Stimulated activated CD8-positive, alpha-beta memory T cell treated with anti-CD3 and anti-CD28 coated beads, Interleukin-4, amount 100 ng/mL, for 24 hours (primary cell): ENCODE data around the gene ANKRD23.

Source experiments
- DNase-seq: peaks from one replicate; pipeline ENCODE4 v3.0.0-alpha.2; 2020; ENCODE audit warnings: low read depth

ANKRD23 gene

DNA sequence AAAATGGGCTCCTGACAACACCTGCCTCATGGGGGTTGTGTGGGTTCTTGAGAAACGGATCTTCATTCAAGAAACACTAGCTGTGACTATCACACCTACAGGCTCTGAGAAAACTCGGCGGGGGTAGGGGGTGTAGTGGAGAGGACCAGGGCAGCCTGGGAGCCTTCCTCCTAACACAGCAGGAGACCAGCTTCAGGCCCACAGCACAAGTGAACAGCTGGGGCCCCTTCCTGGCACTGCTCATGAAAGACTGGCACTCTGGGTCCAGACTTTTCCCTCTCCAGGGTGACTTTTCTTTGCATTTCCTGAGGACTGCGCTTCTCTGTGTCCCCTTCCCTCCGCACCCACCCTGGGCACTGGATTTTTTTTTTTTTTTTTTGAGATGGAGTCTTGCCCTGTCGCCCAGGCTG lies 33.2 kb upstream of the ANKRD23 start:
- DNase-seq: no peak

DNA sequence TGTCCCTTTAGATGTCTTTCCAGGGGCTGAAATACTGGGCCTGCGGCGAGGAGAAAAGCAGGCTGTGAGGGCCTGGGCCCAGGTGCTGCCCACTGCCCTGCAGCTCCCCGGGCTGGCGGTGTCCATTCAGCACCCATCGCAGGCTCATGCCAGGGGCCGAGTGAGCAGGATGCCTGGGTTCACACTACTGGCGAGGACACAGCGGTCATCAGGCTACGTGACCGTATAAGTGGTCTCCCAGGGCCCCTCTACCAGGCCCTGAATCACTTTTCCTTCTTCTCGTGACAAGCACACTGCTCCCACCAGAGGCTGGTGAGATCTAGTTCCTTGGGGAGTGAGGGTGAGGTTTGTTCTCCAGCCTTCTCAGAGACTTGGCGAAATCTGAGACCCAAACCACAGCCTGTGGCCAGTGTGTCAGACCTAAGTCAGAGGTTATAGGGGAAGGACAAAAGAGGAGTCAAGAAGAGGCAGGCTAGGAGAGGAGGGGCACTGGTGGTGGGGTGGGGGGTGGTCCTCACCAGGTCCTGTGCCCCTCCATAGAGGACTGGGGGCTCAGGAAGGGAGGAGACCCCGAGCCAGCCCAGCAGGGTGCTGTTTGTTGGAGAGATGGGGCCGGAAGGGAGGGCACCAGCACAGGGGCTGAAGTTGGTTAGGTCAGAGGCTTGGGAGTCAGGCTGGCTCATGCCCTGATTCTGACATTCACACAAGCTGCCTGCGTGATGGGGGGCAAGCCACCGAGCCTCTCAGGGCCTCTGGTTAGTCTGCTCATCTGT lies 32.6 kb upstream of the ANKRD23 start:
- DNase-seq: no peak

DNA sequence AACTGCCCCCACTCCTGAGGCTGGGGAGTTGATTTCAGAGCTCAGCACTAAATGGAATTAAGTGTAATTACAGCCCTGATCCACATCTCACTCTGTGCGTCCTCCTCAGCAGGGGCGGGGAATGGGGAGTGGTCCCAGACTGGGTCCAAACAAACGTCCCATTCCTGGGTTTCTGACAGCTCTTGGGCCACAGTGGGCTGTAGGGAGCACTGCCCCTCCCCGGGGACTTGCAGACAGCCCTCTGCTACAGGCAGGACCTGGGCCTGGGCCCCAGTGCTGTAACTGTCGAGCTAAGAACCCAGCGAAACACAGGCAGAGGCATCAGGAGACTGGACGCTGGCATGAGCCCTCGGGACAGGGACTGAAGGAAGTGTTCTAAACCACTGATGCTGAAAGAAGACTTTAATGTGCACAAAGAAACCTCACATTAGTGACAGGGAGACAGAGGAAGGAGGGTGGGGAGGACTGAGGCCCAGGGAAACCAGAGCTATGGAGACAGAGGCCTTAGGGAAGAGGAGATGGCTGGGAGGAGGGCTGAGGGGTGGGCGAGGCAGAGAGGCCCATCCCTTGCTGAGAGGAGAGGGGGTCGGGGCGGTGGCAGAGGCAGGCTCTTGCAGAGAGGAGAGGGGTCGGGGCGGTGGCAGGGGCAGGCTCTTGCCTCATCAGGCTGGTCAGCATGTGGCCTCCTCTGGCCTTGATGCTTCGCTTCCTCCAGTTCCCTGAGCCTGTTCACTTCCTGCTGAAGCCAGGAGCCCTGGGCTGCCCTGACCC lies 31.9 kb upstream of the ANKRD23 start:
- no peak for DNase-seq

DNA sequence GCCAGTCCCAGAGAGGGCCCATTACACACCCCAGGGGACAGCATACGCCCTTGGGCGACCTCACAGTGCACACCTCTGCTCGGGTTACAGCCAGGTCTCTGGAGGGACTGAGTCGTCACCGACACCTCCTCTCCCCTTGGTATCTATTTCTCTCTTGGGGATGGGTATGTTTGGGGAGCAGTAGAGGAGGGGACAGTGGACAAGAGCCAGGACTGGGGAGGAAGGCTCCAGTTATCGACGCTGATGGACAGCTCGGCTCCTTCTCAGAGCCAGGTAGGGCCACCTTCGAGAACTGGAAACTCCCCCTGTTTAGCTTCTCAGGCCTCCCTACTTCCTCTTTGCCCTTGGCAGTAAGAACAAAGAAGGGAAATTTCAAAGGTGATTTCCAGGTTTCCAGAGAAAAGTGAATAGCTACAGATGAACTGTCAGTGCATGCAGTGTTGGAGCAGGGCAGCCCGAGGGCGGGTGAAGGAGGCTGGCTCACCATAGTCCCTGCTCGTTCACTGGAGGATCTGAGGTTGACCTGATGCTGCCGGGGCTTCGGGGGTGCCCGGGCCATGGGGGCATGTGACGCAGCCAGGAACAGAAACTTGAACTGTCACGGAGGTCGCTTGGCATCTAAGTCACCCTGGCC lies 30.5 kb upstream of the ANKRD23 start:
- no peak for DNase-seq

DNA sequence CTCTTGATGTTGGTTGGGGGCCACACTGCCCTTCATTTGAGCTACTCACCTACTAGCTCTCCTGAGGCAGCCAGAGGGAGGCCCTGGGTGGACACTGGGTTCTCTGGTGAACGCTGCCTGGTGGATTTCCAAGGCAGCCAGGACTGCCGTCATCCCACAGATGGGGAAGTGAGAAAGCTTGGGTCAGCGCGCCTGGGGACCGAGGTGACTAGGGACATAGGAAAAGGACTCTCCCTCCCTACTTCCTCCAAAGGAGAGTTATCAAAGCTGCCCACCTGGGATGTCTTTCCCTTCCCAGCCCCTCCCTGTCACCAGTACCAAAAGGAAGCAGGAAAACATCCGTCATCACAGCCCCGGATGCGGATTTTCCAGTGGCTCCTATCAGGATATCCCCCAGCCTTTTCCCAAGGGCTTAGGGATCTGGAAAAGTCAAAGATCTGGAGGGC lies 29.9 kb upstream of the ANKRD23 start:
- DNase-seq: no peak

DNA sequence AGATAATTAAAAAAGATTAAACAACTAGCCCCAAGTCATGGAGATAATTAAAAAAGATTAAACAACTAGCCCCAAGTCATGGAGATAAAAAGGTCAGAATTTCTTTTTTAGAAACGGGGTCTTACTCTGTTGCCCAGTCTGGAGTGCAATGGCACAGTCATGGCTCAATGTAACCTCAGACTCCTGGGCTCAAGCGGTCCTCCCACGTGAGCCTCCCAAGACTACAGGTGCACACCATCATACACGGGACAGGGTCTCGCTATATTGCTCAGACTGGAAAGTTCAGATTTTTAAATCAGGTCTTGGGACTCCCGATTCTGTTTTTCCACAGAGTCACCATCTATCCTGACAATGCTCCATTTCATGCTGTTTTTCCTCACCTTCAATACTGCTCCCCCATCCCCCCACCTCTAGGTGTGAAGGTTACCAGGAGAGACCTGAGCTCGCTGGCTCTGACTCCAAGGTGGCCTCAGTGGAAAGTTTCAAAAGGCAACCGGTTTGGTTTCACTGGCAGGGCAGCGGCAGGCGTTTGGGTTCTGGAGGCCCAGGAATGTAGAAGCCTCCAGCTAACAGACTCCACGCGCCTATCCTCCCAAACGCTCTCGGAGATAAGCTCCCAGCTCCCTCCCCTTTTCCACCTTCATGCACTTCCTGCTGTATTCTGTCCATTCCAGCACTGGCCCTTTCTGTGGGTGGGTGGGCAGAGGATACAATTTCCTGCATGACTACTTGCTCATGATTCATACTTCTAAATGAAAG lies 28.9 kb upstream of the ANKRD23 start:
- DNase-seq: no peak

DNA sequence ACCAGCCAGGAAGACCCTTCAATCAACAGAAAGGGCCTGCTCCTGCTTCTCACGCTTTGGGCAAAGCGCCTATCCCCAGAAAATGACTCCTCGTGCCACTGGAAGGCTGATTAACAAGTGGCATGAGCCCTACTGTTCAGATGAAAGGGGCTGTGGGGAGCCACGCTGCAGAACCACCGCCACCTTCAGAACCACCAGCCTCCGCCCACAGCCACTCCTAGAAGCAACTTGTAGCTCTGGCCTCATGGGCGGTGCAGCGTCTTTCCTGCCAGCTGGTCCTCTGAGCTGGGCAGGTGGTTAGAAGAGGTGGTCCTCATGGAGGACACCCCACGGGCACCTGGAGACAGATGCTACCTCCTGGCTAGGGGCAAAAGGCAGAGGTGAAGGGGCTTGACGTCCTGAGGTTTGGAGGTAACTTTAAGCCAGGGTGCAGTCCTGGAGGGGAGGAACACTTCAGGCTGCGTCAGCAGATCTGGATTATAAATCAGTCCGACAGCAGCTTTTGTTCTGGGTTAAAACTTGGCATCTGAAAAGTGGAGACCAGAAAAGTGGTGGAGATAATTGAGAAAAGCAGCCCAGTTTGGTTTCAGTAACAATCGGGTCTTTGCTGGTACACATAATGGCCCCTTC lies 26.9 kb upstream of the ANKRD23 start:
- peak; percentile 43 for DNase-seq

DNA sequence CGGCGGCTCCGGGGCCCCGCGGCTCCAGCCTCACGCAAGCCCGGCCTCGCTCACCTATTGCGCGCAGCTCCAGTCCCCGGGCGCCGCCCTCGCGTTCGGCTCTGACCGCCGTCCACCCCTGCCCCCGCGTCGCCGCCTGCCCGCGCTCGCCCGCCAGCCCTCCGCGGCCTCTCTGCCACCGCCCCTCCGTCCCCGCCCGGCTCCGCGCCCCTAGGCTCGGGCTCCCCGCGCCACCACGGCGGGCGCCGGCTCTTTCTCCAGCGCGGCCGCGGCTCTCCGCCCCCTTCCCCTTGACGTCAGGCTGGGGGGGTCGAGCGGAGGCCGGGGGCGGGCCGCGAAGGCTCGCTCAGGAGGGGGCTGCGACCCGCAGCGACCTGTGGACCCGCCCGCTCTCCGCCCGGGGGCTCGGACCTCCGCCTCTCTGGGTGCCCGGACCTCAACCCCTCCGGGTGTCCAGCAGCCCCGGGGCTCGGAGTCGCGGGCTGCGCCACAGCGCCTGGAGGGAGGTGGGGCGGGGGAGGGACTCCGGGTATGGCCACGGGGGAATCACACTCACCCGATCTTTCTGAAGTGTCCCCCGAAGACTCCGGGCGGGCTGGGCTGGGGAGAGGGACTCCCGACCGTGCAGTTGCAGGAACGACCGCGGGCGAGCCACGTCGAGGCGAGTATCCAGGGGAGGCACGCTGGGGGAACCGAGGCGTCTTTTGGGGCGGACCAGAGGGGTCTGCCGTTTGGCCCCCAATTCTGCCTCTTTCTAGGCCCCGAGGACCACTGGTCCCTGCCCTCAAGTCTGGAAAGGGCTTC lies 26.2 kb upstream of the ANKRD23 start, which contains the start of gene SEMA4C:
SEMA4C (minus strand) TSS at position 259 of the 804 bp plus-strand sequence. CDS start 2,194 bp downstream, outside the sequence.
- DNase-seq: peak; percentile 39

DNA sequence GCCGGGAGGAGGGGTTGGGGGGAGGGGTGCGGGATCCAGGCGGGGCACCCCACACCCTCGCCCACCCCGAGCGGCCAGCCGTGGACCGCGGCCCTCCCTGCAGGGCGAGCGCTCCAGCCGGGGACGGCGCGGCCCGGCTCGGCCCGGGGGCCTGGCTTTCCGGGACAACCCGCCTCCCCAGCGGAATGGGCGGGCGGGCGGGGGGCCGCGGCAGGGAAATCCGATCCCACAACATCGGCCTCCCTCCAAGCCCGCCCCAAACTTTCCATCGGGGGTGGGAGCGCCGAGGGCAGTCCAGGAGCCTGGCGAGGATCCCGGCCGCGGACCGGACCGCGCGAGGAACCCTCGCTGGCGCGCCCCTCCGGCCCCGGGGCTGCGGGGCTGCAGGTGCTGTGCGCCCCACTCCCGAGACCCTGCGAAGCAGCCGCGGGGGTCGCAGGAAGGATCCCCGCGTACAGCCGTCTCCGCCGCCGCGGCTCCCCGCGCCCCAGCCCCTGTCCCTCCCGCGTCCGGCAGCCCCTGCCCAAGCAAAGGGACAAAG lies 25.5 kb upstream of the ANKRD23 start:
- DNase-seq: no peak

DNA sequence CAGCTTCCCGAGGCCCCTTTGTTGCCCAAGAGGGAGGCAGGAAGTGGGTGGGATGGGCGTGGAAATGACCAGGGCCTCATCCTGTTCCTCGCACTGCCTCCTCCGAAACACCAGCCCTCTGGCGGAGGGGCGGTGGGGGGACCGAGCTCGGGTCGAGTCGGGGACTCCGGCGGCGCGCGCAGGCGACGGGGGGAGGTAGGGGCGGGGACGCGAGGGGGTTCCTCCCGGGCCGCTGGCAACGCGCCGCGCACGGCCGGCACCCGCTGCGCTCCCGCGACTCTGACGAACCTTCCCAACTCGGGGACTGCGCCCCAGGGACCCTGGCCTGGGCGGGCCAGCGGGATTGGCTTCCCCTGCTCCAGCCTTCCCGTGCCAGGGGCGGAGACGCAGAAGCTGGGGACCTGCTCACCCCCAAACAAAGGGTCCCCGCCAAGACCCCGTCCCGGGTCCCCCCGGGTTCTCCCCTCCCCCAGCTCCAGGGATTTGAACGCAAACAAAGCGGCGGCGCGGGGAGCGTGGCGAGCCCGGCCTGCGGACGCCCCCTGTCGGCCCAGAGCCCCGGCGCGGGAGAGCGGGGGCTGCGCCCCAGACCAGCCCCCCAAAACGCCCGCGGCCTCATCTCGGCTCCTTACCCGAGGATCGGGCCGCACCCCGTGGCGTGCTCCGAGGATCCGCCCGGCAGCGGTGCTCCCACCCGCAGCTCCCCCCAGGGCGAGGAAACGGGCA lies 24.9 kb upstream of the ANKRD23 start:
- DNase-seq: peak; percentile 51

DNA sequence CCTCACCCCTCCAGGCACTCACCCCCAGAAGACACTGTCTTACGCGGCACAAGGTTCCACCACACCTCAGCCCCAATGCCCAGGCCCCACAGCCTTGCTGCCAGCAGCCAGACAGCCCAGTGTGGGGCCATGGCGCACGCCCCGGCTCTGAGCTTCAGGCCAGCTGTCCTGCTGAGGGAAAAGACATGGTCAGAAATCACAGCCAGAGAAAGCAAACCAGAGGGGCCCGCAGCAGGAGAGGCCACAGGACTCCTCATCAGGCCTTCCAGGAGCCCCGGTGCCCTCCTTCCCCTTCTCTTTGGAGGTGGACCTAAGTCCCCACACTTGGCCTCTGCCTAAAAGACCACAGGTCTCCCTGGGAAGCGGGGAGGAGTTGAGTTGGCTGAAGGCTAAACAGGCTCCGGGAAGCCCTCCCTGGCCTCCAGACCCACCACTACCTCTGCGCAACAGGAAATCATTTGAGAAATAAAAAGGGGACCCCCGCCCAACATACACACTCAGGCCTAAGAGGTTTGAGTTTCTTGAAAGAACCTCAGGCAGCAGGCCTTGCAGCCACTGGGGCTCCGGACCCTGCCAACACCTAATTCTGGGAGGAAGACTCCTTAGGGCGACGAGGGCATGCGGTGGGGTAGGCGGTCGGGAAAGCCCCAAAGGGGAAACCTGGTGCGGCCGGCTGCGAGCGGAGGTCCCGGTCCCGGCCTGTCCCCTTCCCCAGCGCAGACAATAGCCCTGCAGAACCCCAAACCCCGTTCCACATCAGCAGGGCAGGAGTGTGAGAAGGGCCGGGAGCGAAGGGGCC lies 24.1 kb upstream of the ANKRD23 start:
- no peak for DNase-seq

DNA sequence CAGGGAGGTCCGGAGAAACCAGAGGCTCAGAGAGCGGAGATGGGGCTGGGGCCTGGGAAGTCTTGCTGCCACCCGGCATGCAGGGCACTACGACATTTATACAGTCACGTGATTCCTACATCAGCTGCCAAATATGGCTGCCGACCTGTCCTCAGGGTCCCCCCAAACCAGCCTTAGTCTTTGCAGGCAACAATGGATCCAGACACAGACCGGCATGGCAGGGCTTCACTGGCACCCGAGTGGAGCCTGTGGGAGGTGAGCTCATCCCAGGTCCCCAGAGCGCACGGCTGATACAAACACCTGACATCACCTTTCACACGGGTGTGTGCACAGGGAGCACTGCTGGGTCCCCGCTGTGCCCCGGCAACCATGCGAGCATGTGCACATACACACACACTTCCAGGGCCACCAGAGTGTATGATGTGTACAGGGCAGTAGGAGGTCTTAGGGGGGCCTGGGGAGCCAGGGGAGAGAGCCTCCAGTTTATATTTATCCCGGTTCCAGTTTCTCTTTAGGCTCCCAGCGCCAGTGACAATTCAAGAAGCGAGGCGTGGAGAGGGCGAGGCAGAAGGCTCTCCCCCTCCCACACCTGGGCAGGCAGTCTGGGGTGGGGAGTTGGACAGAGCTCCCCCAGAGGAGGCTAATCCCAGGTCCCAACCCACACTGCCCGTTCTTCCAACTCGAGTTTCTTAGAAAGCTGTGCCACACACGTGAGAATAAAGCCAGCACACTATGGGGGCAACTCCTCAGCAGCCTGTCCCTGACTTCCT lies 23.4 kb upstream of the ANKRD23 start:
- DNase-seq: no peak

DNA sequence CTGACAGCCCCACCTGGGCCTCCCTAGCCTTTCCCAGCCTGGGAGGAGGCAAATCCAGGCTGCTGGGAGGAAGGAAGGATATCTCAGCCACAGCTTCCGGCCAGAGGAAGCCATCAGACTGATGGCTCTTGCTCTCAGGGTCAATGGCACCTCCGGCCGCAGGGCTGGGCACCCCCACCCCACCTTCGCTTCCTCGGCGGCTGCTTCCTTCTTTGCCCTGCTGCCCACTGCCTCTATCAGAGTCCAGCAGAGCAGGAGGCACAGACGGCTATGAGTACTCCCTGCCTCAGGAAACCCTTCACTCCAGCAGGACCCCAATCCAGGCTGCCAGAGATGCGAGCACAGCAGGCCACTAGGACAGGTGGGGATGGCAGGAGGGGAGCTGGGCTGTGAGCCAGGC lies 22.8 kb upstream of the ANKRD23 start:
- DNase-seq: no peak

DNA sequence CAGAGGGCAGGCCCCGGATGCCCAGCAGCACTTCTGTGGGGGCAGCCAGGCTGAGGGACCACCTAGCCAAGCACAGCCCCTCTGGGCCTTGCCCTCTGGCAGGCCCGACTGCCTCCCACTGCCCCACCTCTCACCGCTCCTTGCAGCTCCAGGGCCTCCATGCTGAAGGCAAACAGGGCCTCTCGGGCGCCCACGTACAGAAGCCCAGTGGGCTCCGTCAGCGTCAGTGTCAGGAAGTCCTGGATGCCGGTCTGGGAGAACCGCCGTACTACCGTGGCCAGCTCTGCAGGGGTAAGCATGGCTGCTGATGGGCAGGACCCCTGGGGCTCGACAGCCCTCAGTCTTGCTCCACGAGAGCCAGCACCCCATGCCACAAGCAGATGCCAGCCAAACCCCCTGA lies 22.3 kb upstream of the ANKRD23 start:
- no peak for DNase-seq

DNA sequence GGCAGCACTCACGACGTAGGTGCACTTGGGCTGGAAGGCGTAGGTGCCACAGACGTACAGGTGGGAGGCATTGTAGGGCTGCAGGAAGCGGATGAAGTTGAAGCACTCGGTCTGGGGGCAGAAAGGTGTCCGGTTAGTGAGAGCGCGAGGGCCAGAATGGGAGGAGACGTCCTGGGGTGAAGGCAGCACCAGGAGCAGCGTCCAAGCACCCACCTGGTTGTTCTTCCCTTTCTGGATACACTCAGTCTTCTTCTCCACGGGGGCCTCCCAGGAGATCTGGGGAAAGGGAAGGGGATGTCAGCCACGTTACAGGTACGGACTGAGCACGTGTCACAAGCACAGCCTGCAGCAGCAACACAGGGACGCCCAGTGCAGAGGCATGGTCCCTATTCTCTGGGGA lies 21.8 kb upstream of the ANKRD23 start:
- DNase-seq: no peak

DNA sequence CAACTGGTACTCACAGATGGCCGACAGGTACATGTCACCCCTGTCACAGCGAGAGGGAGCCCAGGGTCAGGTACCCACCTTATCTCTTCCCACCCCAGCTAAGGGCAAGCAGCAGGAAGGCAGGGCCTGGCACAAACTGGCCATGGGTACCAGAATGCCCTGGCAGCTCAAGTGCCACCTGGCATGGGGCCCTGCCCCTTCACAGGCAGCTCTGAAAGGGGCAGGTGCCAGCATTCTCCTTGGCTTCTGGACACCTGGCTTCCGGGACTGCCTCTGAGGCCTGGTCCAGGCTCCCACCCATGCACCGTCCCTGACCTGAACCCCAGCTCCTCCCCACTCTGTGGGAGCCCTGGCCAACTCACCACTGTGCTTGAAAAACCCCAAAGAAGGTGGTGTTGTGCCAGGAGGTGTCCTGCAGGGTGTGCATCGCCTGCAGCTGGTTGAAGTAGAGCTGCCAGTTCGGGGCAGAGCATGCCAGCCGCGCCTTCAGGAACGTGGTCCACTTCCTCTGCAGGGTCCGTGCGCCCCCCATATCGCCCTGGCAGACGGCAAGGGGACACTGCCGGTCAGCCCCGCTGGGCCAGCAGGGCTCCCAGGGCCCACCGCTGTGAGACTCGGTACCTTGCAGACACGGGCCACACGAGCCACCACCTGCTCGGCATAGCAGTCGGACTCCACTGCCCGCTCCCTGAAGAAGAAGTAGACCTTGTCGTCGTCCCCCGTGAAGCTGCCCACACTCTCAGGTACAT lies 20.7 kb upstream of the ANKRD23 start:
- DNase-seq: no peak

DNA sequence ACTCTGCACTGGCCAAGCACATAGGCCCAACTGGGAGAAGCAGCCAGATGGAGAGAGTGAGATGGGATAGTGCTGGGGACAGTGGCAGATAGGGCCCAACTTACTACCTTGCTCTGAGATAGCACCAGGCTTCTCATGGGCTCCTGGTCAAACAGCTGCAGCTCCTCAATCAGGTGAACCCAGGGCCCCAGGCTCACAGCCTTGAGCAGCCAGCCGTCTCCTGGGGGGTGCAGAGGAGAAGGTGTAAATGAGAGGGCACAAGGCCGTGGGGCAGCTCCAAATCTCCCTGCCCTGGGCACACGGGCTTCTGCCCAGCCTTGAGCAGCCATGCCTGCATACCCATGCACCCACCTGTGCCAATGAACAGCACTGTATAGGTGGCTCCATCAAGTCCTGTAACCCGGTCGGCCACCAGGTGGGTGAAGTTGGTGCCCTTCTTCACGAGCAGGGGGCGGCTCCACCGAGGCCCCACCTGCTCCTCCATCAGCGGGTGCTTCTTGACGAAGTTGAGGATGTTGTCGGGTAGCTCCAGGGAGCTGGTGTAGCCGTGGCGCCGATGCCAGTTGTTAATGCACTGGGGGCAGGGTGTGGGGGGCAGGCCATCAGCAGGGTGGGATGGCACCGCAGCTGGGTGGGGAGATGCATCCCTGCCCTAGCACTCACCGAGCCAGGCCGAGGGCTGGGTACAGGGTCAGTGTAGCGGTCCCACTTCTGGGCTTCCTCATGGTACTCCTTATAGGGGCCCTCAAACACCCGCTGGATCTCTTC lies 19.9 kb upstream of the ANKRD23 start:
- no peak for DNase-seq
